HG02938 (cell line): ENCODE data around the gene ISX.

Experiments
- ATAC-seq: cut with Tn5 transposase; IDR thresholded peaks from one replicate; pipeline ENCODE4 v1.9.1; 2021; ENCODE audit warnings: mild to moderate bottlenecking, moderate library complexity; ENCODE audit not compliant: unreplicated experiment

The ISX gene

DNA sequence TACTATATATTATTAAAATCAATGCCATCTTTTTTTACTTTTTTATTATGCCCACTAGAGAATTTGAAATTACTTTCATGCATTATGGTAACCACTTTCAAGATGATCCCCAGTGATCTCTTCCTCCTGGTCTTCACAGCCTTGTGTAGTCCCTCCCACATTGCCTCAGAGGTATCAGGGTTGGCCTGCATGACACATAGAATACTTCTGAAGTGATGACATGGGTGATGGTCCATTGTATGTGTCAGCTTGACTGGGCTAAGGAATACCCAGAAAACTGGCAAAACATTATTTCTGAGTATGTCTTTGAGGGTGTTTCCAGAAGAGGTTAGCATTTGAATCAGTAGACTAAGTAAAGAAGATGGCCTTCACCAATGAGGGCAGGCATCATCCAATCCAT lies 14.2 kb upstream of the ISX start:
- ATAC-seq, result no peak

DNA sequence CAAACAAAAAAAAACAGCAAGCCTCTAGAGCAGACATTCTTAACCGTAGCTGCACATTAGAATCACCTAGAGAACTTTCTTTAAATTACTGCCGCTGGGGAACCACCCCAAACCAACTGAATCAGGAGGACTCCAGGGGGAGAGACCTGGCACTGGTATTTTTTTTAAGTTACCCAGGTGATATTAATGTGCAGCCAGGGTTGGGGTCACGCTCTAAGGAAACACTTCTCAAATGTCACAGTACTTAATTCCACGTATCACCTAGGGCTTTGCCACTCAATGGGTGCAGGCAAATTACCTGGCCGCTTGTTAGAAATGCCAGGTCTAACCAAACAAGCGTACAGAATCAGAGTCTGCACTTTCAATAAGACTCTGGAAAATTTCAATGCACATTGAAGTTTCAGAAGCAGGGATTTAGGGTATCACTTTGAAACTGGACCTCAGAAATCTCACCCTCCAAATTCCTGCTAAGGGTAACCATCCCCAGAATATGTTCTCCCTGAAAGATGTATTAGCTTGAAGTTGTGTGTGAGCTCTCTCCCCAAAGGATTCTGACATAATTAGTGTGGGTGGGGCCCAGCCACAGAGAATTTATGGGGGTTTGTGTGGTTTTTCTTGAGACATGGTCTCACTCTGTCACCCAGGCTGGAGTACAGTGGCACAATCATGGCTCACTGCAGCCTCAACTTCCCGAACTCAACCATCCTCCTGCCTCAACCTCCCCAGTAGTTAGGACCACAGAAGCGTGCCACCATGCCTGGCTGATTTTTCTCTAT lies 12.7 kb upstream of the ISX start:
- no peak for ATAC-seq

DNA sequence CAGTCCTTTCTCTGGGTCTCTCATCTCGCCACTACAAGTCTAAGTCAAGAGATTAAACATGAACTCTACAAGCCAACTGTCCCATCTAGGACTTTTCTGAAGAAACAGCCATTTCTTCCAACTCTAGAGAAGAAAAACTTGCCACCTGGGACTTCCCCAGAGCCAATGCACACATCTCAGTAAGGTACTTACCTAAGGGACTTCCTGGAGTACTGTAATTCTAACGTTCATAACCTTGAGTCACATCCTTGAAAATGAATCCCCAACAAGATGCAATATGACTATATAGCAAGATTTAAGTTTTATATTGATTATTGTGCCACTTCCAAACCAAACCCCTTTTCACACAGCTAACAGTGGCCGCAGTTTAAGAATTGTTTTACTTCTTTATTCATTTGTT lies 11.9 kb upstream of the ISX start:
- ATAC-seq, result no peak

DNA sequence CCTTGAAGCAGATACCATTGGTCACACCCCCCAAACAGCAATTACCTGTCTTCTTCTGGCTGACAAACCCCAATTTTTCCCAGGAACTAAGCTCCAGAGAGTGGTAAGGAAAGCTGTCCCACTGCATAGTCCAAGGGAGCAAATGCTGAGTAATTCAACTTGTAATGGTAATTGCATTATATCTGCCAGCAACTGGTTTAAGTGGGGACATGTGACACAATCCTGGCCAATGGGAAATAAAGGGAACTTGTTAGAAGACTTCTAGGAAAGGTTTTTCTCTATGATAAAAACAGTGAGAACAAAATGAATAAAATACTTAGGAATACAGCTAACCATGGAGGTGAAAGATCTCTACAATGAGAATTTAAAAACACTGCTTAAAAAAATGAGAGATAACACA lies 9.5 kb upstream of the ISX start:
- ATAC-seq, result no peak

DNA sequence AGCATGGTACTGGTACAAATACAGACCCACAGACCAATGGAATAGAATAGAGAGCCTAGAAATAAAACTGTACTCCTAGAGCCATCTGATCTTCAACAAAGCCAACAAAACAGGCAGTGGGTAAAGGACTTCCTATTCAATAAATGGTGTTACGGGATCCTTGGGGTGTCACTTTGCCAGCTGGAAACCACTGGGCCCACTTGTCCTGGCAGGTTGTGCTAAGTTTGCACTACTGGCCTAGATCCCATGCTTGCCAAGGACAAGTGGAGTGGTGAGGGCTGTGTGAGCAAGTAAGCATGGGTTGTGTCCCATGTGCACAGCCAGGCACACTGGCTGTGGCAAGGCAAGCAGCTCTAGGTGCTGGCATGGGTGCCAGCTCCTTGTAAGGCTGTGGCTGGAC lies 8.8 kb upstream of the ISX start:
- ATAC-seq, result no peak

DNA sequence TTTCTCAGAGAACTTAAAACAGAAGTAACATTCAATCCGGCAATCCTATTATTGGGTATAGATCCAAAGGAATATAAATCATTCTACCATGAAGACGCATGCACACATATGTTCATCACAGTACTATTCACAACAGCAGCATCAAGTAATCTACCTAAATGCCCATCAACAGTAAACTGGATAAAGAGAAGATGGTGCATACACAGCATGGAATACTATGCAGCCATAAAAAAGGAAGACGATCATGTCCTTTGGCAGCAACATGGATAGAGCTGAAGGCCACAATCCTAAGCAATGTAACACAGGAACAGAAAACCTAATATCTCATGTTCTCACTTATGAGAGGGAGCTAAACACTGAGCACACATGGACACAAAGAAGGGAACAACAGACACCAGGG lies 6.3 kb upstream of the ISX start:
- ATAC-seq, result no peak

DNA sequence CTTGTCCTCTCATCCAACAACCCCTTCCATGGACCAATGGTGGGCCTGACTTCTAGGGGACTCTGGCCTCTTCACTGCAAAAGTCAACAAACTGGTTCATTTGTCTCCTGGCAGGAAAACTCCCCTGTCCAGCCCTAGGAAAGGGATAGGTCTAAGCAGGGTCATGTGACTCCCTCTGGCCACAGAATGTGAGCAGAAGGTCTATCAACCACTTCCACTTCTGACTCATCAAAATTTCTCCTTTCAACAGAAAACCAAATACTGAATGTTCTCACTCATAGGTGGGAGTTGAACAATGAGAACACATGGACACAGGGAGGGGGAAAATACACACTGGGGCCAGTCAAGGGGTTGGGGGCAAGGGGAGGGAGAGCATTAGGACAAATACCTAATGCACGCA lies 1.3 kb upstream of the ISX start:
- ATAC-seq, result no peak

DNA sequence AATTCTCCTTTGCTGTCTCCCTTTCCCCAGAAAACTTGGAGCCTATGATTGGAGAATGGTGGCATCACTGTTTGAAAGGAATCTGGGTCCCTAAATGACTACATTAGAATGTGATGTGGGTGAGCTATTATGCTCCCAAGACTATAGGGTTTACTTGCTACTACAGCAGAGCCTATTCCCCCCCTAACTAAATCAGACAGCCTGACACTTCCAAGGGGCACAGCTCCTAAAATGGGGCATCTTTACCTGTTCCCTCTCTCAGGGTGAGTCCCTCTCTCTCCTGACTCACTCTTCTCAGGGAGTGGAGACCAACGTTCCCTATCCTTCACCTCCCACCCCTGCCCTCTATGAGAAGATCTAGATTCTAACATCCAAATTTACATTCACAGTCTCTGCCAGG lies 775 bp upstream of the ISX start:
- ATAC-seq, result no peak

DNA sequence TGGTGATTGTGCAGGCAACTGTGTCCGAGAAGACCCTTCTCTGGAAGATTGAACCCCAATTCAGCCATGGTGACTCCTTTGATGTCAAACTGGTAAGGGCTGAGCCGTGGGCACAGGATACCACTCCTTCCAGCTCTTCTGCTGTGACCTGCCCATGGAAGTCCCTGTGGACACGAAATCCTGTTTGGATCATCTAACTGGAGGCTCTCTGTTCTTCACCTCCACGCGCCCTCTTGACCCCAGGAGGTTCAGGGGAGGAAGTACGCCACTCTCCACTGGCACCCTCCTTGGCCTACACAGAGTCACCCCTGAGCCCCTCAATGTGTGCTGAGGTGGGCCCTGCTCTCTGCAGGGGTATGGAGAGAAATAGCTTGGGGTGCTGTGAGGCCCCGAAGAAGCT lies 810 bp downstream of the ISX start:
- ATAC-seq, result no peak

DNA sequence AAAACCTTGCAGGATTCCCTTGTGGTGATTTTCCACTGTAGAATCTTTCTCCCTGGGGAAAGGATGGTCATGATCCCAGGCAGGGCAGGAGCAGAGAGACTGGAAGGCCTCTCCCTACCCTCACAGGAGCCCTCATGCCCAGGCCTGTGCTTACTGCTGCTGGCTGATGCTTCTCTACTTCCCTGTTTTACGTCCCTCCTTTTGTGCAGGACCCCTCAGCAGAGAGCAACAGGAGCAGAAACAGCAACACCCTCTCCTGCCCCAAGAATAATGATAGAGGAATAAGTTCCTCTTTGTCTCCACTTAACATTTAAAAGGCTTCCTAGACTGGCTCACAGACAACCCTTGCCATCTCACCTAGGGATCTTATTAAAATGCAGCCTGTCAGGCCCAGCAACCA lies 3.6 kb downstream of the ISX start:
- ATAC-seq, result no peak

DNA sequence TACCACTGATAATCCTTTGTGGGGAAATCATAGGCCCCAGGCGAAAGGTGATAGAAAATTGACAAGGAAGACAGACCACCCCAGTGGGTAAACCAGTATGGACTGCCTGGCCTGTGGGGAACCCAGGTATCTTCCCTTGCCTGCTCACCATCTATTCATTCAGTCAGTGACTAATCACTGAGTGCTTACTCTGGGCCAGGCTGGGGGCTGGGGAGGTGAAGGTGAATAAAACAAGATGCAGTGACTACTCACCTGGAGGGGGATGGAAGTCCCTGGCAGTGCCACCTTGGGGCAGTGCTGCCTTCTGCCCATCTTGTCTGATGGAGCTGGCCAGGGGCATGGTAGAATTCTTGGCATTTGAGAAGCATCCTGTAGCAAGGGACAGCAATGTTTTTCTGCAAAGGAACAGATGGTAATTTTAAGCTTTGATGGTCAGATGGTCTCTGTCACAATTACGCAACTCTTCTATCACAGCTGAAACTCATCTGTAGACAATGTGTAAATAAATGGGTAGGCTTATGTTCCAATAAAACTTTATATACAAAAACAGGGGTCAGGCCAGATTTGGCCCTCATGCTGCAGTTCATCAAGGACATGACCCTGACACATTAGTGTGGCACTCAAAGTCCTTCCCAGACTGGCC lies 4.6 kb downstream of the ISX start:
- ATAC-seq, result no peak

DNA sequence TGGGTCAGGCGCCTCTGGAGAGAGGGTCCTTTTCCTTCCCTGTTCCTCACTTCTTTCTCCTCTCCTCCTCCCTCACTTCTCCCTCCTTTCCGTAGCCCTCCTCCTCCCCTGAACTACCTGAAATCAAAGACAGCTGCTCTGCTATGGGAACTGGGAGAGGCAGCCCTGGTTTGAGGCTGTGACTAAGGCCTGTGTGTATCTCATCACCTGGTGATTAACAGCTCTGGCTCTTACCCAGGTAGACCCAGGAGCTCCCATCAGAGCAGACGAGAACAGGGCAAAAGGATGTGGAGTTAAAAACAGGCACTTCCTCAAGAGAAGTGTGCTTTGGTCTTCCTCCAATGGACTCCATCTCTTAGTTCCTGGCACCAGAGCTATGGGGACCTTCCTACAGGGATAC lies 5.8 kb downstream of the ISX start:
- no peak for ATAC-seq

DNA sequence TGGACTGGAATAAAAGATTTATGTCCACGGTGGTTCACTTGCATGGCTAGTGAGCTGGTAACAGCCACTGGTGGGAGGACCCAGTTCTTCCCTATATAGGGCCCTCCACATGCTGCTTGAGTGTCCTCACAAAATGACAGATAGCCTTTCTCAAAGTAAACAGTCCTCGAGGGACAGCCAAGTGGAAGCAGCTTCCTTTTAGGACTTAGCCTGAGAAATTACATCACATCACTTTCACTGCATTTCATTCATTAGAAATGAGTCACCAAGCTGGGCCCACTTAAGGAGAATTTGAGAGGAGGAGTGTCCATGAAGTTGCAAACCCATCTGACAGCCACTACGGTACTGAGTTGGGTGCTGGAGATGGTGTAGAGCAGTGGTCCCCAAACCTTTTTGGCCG lies 7.0 kb downstream of the ISX start:
- ATAC-seq, result no peak

DNA sequence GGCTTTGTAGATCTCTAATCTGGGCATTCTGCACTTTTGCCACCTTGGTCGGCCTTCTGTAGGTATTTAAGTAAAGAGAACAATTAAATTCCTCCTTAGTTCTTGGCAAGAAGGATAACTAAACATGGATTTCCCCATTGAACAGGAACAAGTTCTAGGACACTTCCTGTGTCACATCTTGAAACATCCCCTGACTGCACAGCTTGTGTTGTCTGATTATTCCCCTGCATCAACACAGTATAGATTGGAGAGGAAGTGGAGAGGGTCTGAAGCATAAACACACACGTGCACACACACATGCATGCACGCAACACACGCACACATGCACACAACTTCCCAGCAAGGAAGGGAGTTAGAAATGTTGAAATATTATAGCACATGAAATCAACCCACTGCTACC lies 8.6 kb downstream of the ISX start:
- ATAC-seq, result no peak

DNA sequence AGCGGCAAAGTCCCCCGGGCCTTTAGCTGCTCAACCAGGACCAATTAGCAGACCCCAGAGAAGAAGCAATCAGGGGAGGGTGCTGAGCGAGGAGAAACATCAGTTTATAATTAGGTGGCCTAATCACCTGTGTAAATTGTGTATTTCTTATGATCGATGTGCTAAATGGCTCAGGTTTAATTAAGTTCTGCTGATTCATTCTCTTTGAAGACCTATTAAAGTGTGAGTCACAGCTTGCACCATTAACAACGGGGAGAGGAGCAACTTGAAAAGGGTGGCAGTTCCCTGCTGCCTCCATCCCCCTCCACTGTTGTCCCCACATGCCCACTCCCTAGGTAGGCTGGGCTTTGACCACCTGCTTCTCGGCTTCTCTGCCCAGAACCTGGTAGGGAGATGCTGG lies 10.7 kb downstream of the ISX start:
- no peak for ATAC-seq

DNA sequence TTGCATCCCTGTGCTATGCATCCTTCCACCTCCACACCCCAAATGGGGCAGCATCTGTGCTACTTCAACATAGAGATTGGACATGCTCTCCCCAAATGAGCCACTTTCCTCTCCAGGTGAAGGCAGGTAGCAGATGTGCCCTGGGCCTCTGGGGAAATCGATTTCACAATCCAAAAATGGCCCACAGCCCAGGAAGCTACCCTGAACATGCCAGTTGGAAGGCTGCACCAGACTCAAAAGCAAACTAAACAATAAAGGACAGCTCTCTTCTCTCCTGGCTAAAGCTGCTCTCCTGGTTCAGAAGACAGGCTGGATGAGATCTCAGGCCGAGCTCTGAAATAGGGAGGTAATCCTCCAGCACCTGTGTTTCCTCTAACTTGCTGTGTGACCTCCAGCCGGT lies 19.7 kb downstream of the ISX start:
- no peak for ATAC-seq

DNA sequence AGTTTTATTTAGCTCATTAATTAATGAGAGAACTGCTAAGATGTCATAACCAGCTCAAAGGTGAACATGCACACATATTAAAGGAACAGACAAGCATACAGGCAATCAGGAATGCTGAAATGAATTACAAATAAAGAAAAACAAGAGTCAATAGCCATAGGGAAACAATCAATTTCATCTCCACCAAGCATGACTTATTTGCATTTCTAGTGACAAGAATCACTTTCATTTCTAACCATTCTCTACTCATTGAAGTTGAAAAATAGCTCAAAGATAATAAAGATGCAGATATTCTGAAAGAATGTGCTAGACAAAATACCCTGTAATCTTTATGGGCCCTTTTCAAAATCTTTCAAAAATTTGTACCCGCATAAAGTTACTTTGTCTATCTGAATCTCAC lies 23.2 kb downstream of the ISX start:
- no peak for ATAC-seq

DNA sequence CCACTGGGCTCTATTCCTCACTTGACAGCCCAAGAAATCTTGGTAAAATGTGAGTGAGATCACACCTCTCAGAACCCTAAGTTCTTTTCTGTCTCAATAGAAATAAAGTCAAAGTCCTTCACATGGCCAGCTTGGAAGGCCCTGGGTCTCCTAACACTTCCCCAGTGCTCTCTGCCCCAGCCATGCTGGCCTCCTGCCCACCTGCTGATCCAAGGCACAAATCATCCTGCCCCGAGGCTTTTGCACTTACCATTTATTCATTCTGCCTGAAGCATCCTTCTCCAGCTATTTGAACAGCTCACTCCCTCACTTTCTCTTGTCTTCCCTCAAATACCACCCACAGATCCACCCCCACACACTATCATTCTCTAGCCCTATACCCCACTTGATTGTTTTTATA lies 26.4 kb downstream of the ISX start:
- ATAC-seq, result no peak

DNA sequence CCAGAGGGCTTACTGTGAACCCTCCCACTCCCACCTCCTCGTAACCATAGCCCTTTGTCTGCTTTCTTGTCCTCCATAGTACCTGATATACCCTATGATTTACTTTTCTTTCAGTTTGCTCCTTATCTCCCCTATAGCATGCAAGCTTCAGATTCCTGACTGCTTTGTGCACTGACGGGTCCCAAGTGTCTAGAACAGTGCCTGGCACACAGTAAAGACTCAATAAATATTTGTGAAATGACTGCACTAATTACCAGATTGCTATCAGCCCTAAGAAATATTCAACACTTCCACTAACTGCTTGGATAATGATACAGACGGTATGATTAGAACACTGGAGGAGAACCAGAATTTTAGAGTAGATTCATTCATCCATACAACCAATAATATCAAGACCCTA lies 33.0 kb downstream of the ISX start:
- ATAC-seq, result no peak

DNA sequence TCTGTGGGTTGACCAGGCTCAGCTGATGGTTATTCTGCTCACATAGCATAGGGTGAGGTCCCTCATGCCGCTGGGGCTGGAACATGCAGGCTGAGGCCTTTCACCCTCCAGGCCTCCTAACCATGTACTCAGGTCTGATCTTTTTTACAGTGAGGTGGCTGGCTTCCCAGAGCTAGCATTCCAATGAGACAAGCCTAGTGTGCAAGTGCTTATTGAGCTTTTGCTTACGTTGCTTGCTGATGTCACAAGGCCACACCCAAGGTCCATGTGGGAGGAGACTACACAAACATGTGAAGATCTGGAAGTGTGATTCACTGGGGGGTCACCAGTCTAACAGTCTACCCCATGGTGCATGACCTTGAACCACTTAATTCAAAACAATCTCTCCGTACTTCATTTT lies 33.9 kb downstream of the ISX start:
- ATAC-seq, result no peak

DNA sequence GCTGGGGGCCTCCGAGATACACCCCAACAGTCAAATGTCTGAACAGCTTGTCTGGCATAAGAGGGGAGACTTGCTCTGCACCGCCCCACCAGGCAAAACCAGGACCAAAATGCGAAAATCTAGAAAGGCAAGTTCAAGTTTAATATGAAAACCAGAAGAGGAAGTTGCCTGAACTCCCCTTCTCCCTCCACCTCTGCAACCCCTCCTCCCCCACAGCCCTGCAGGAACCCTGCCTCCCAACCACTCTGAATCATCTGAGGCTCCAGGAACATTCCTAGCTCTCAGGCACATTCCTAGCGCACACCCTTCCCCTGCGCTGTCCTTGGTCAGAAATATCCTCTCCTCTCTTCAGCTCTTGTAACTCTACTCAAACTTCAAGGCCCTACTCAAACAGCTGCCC lies 36.7 kb downstream of the ISX start:
- no peak for ATAC-seq

DNA sequence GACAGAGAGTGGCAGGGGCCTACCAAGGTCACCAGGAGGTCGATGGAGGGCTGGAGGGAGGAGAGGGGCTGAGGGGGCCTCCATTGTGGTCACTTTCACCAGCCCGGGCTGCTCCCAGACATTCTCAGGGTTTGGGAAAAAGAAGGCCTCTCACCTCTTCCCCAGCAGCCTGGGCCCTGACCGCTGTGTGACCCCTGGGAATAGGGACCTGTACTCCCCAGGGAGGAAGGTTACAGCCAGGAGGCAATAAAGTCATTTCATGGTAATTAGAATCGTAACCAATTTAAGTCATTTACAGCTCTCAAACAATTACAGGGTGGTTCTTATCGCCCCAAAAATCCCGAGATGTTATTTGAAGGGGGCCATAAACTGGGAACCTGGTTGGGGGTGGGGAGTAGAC lies 37.8 kb downstream of the ISX start:
- ATAC-seq, result no peak

DNA sequence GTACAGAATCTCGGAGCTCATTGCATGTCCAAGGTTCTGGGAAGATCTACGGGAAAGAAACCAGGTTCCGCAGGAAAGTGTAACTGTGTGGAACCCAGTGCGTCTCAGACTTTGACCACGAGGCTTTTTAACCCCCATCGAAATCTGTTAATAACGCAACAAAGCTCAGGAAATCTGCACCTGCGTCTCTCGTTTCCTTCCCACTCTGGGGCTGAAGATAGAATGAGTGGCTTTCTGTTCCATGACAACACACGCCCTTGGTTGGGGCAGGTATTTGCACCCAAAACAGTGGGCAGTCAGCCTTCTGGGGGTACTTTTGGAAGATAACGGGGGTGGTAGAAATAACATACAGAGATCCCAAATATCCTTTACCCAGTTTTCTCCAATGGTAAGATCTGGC lies 38.5 kb downstream of the ISX start:
- ATAC-seq, result no peak
